Measurements from ENCODE around the gene TBC1D19. TPM values are rescaled to one million over a fixed set of nuclear protein-coding genes. Genes with fewer than 3 reads are reported as not detected.

Gene TBC1D19
- total RNA-seq, 4 donors from 2014 or later, result 19.8 to 23.4 (median 20.7) TPM

GRCh38 chr4:26724534-26724933 is 140.7 kb downstream of the TBC1D19 start:
- no peak for TF ChIP-seq CTCF (IDR thresholded peaks at IDR 0.05)
- no peak for TF ChIP-seq EP300 (IDR thresholded peaks at IDR 0.05)
- TF ChIP-seq POLR2A (IDR thresholded peaks at IDR 0.05), result no peak
- H3K4me3 ChIP-seq, result no peak overlapping the region
- H3K27ac ChIP-seq, result no peak overlapping the region
- DNase-seq (ENCODE audit: low spot score in 2 of 2), result no peak
- peaks cover 0 to 17% (median 0%) of the 10 kb centered on the region in 3 donors for H3K36me3 ChIP-seq
- H3K27me3 ChIP-seq, result no peaks in the 10 kb centered on the region
- H3K9me3 ChIP-seq, result no peaks in the 10 kb centered on the region
- no peaks in the 10 kb centered on the region for H3K4me1 ChIP-seq

GRCh38 chr4:26726655-26727387 is 142.9 kb downstream of the TBC1D19 start:
- Histone ChIP-seq H3K4me3 (no peak overlapping the region), H3K27me3 (no peaks in the 10 kb centered on the region), H3K4me1 (no peaks in the 10 kb centered on the region), H3K36me3 (peaks cover 0 to 17% (median 0%) of the 10 kb centered on the region in 3 donors), H3K27ac (no peak overlapping the region), H3K9me3 (no peaks in the 10 kb centered on the region)
- no peak for TF ChIP-seq EP300 (IDR thresholded peaks at IDR 0.05)
- TF ChIP-seq CTCF (IDR thresholded peaks at IDR 0.05), result no peak
- no peak for TF ChIP-seq POLR2A (IDR thresholded peaks at IDR 0.05)
- WGBS, 2 donors, result 81 to 82% methylated on average over 6 of the region's 6 CpGs
- DNase-seq (ENCODE audit: low spot score in 2 of 2), result no peak

DNA sequence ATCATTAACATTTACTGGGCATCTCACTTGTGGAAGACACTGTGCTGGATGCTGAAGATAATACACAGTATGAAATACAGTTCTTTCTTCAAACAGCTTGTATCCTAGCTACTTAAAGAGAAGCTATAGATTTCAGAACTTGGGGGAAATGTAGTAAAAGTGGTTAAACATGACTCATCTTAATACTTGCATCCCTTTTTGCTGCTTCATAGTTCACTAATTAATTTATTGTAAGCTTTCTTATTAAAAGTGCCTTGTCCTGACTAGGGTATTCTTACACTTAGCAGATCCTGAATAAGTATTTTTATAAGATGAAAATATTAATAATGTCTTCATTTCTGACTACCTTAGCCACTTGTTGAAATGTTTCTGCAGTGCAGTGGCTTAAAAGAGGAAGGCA is 144.0 kb downstream of the TBC1D19 start:
- no peaks in the 10 kb centered on the region for H3K4me1 ChIP-seq
- H3K36me3 ChIP-seq, result peaks cover 0 to 13% (median 0%) of the 10 kb centered on the region in 3 donors
- DNase-seq (ENCODE audit: low spot score in 2 of 2), result no peak
- TF ChIP-seq POLR2A (IDR thresholded peaks at IDR 0.05), result no peak
- TF ChIP-seq CTCF (IDR thresholded peaks at IDR 0.05), result no peak
- no peak for TF ChIP-seq EP300 (IDR thresholded peaks at IDR 0.05)
- H3K27me3 ChIP-seq, result no peaks in the 10 kb centered on the region
- no peaks in the 10 kb centered on the region for H3K9me3 ChIP-seq
- H3K4me3 ChIP-seq, result no peak overlapping the region
- H3K27ac ChIP-seq, result no peak overlapping the region

DNA sequence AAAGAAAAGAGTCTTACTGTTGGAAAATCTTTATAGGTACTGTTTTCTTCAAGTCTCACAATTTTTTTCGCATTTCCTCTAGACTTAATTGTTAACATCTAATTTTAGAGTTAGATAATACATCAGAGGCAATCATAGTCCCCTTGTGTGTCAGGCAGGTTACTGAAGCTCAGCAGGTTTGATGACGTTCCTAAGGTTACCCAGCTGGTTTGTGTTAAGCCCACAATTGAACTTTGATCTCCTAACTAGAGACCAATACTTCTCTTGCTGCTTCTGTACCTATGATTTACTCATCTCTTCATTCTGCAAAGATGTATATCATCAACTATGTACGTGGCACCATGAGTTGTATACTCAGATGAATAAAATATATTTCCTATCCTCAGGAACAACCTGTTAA is 145.1 kb downstream of the TBC1D19 start:
- no peak for DNase-seq (ENCODE audit: low spot score in 2 of 2)
- TF ChIP-seq EP300 (IDR thresholded peaks at IDR 0.05) (no peak), POLR2A (IDR thresholded peaks at IDR 0.05) (no peak), CTCF (IDR thresholded peaks at IDR 0.05) (no peak)
- WGBS, 2 donors, result 87 to 89% methylated on average over 3 of the region's 3 CpGs
- Histone ChIP-seq H3K9me3 (no peaks in the 10 kb centered on the region), H3K4me1 (no peaks in the 10 kb centered on the region), H3K27ac (no peak overlapping the region), H3K27me3 (no peaks in the 10 kb centered on the region), H3K4me3 (no peak overlapping the region), H3K36me3 (peaks cover 0 to 9% (median 0%) of the 10 kb centered on the region in 3 donors)

- Histone ChIP-seq H3K36me3 (peaks cover 0 to 9% (median 0%) of the 10 kb centered on the region in 3 donors), H3K4me1 (no peaks in the 10 kb centered on the region), H3K27ac (no peak overlapping the region), H3K27me3 (no peaks in the 10 kb centered on the region), H3K4me3 (no peak overlapping the region), H3K9me3 (no peaks in the 10 kb centered on the region)
- 0 to 3% methylated on average over 1 of the region's 1 CpG for WGBS, 2 donors
- DNase-seq (ENCODE audit: low spot score in 2 of 2), result no peak
- no peak for TF ChIP-seq CTCF (IDR thresholded peaks at IDR 0.05)
- no peak for TF ChIP-seq EP300 (IDR thresholded peaks at IDR 0.05)
- no peak for TF ChIP-seq POLR2A (IDR thresholded peaks at IDR 0.05)
Measured at GRCh38 chr4:26729547-26729946, 145.7 kb downstream of the TBC1D19 start.

All from tibial nerve (tissue), 4 donors.